Subcutaneous adipose tissue (tissue), 4 donors: ENCODE results near the gene DSTN. TPM values are rescaled to one million over a fixed set of nuclear protein-coding genes. Genes with fewer than 3 reads are reported as not detected.

Source experiments
- total RNA-seq, 4 donors: library from RNA; depleted of rRNA; stranded (reverse); fragments of >200 nt; gene quantifications; one replicate each; pipeline ENCODE4 v1.1.0, GENCODE V29; 2016
- TF ChIP-seq, protein P1 (sequence below): fragments of 450-650 bp; IDR thresholded peaks from one replicate; pipeline ENCODE4 v1.5.1; 2016; ENCODE audit warnings: low read depth, mild to moderate bottlenecking, control low read depth, antibody characterized with exemption, moderate library complexity

The DSTN gene
- total RNA-seq, 4 donors from 2014 or later: 177 to 276 (median 212) TPM

DNA sequence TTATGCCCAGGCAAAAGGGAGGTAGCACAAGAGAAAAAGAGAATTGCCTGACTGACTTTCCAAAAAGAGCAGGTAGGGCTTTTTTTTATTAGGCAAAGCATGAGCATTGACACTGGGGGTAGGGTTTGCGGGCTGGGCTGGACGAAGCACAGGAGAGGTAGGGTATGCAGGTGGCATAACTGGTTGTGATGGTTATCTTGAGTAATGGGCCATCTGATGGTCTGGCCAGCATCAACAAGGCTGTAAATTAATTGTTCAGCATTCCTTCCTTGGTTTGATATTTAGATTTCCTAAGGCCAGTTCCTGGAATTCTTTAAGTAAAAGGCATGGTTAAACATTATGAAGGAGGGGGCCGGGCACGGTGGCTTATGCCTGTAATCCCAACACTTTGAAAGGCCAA lies 24.7 kb upstream of the DSTN start:
- TF ChIP-seq, protein P1, sequence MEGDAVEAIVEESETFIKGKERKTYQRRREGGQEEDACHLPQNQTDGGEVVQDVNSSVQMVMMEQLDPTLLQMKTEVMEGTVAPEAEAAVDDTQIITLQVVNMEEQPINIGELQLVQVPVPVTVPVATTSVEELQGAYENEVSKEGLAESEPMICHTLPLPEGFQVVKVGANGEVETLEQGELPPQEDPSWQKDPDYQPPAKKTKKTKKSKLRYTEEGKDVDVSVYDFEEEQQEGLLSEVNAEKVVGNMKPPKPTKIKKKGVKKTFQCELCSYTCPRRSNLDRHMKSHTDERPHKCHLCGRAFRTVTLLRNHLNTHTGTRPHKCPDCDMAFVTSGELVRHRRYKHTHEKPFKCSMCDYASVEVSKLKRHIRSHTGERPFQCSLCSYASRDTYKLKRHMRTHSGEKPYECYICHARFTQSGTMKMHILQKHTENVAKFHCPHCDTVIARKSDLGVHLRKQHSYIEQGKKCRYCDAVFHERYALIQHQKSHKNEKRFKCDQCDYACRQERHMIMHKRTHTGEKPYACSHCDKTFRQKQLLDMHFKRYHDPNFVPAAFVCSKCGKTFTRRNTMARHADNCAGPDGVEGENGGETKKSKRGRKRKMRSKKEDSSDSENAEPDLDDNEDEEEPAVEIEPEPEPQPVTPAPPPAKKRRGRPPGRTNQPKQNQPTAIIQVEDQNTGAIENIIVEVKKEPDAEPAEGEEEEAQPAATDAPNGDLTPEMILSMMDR: no peak

DNA sequence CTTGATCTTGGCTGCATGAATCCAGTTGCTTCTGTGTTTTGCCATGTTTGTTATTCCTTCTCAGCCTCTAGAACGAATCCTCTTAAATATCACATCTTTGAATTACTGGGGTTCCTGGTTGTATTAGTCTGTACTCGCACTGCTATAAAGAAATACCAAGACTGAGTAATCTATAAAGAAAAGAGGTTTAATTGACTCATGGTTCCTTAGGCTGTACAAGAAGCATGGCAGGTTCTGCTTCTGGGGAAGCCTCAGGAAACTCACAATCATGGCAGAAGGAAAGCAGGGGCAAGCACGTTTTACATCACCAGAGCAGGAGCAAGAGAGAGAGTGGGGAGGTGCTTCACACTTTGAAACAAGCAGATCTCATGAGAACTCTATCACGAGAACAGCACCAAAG lies 20.7 kb upstream of the DSTN start:
- TF ChIP-seq, protein P1: no peak

DNA sequence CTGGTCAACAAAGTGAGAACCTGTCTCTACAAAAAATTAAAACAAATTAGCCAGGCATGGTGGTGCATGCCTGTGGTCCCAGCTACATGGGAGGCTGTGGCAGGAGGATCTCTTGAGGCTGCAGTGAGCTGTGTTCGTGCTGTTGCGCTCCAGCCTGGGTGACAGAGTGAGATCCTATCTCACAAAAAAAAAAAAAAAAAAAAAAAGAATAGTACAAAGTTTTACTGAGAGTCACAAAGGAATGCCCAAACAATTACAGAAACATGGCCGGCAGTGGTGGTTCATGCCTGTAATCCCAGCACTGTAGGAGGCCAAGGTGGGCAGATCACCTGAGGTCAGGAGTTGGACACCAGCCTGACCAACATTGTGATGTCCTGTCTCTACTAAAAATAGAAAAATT lies 14.8 kb upstream of the DSTN start:
- TF ChIP-seq, protein P1: no peak

DNA sequence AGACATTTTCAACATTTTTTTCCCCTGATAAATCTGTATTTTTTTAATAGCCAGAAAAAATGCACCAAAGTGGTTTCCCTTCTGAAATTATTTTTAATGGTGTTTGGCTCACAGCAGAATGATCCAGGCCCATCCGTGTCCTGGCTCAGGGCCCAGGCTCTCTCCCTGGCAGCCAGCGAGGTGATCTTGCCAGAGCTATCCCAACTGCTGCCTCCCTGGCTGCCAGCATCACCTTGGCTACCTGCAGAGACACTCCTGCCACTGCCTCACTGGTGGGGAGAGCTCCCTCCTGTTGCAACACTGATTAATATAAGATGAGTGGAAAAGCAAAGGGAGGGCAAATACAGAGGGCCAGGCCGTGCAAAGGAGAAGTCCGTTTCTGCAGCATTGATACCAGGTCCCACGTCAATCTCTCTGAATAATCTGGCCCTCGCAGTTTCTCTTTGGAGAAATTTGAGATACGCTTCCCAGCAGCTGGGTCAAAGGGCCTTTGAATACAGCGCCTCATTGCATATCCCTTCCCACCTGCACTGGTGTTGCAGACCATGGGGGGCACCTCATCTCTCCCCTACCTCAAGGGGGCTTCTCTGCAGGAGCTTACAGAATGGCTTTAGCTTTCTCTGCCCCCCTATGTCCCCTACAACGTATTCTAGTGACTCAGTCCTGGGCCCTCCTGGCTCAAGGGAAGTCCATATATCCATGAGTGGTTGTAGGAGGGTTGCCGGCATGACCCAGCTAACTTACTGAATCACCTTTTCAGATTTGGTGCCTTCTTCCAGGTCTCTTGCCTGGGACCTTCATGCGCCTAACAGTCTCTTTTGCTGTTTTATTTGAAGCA lies 12.8 kb upstream of the DSTN start:
- TF ChIP-seq, protein P1: no peak

DNA sequence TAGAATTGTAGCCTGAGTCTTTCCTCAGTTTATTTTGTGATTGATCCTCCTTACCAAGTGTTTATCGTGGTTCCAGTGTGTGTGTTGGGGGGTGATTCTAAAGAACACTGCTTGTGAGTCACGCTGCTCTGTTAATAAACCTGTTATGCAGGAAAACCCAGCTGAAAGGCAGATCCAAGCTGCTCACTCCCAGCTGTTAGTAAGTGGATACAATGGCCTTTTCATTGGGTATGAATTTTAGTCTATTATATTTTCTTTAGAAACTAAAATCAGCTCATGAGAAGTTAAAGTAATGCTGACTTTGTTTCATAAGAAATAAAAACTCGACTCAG lies 12.2 kb upstream of the DSTN start:
- TF ChIP-seq, protein P1: no peak

DNA sequence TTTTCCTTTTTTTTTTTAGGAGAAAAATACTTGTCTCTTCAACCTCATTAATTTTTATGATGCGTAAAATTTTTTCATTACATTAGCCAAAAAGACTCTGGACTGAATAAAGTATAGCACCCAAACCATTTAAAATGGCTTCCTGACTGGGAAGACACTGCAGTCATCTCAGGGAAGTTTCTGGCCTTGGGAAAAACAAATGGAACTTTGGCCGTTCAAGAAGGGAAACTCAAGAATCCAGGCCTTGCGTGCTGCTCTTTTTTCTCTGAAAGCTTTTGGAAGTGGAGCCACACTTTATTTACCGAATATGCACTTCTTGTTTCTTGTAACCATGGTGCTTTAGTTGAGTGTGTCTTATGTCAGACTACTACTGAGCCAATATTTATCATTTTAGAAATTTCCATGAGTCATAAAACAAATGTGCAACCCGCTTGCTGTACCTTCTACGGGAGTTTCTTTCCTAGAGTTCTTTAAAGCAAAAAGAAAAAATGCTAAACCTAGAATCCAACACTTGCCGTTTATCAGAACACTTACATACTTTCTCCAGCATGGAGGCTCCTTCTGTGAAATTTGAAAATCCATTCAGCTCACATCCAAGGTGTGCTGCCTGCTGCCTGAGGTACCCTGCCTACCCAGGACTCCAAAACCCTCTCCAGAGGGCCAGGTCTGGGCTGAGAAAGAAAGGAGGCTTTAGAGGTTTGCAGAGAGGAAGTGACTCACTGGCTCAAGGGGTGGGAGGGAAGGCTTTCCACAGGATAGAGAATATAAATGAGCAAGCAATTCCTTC lies 11.5 kb upstream of the DSTN start:
- TF ChIP-seq, protein P1: no peak

DNA sequence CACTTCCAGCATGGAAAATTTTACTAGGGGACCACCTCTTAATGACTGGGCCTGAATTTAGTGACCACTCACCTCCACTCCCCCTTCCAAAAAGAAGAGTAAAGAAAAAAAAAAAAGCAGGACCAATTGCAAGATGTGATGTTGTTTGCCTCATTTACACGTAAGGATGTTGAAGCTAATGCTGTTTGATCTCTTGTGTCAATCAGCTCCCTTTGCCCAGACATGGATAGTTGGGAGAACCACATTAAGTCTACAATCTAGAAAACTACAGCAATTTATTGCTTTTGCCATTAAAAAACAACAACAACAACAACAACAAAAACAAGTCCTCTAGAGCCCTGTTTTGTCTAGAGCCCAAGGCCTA lies 11.0 kb upstream of the DSTN start:
- TF ChIP-seq, protein P1: no peak
